Measurements from ENCODE around the gene SCARB2.

GRCh38 chr4:76201276-76201675 lies 12.3 kb downstream of the SCARB2 start:
- TF ChIP-seq CTCF (conservative IDR thresholded peaks at IDR 0.05) (no peak), EZH2 (IDR thresholded peaks at IDR 0.05; ENCODE audit: low read depth) (no peak)

All from PC-9 (cell line).